ENCODE measurements around the gene KRTAP5-6.

Gene KRTAP5-6

DNA sequence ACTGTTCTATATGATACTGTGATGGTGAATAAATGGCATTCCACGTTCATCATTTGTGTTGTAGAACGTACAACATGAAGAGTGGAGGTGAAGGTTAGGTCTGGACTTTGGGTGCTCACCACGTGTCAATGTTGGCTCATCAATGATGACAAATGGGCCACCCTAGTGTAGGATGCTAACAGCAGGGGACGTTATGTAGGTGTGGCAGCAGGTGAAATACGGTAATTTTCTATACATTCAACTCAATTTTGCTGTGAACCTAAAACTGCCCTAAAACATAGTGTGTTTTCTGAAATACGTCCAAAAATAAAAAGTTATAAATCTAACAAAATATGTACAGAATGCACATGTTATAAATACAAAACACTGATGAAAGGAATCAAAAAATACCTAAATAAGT is 6.2 kb downstream of the KRTAP5-6 start:
- no peak for DNase-seq

DNA sequence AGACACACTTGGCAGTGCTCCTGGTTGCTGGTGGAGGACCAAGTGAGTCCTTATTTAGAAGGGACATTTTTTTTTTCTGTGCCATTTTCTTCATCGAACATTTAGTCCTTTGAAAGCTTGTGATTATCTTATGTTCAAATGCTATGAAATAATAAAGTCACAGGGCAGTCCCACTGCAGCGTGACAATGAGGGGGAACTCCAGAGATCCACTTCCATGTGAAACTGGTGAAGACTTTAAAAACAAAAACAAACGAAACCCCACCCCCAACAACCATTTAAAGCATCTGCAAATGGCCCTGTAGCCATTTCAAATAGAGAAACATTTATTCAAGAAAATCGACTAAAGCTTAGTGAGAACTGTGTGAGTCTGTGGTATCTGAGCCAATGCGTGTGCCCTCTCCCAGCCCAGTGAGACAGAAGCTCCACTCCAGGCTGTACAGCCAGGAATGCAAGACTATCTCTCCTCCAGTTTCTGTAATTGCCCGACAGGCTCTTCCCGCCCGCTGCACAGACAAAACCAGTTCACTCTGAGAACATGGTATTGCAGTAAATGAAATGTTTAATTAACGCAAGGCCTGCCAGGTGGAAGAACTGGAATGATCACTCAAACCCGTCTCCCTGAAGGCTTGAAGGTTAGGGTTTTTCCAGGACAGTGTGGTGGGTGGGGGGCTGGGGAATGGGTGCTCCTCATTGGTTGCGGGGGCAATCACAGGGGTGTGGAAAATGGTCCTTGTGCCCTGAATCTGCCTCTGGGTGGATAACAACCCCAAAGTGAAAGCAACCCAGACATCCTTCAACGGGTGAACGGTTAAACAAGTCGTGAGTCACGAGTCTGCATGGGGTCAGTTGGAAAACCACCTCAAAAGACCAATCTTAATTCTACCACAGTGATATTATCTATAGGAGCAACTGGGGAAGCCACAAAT is 8.4 kb downstream of the KRTAP5-6 start:
- DNase-seq, result peak; percentile 44

DNA sequence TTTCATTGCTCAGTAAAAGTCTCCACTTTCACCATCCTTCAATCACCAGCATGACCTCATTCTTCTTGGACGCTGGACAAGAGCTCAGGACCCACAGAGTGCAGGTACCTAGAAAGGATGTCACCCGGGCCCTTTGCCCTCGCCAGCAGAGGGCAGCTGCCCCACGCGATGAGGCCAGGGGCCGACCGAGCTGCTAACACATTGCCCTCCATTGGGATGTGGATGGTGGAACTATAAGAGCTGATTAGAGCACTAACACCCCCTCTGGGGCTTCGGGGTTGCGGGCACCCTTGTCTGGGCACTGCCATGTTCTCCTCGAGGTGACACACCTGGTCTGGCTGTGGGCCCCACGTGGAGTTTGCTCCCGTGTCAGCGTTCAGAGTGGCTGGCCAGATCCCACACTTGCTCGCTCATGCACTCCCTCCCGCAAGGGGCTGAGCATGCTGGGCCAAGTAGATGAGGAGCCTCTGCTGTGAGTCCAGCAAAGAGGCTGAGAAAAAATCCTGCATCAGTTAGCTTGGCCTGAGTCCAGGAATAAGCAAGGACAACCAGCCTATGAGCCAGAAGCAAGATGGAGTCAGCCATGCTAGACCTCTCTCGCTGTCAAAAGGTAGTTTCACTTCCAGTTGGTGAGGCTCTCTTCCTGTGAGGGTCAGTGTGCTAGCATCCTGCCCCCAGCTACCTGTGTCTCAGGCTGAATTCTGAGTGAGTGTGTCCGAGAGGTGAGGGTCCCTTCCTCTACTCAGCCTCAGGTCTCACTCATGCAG is 9.8 kb downstream of the KRTAP5-6 start:
- DNase-seq, result peak; percentile 9

DNA sequence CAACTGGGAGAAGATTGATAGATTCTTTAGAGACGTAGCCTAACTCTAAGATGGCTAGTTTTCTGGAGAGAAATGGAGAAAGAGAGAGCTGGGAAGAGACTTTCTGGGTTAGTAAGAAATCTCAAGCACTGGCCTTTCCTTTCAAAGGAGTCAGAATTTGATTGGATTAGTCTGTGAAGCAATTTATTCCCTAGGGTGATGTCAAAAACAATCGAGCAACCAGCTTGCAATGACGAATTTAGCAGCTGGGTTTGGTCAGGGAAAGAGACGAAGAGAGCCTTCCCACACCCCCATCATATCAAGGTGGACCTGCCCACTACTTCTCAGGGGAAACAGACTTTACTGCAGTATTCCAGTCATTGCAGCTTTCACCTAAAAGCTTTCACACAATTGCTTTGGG is 10.8 kb downstream of the KRTAP5-6 start:
- no peak for DNase-seq

DNA sequence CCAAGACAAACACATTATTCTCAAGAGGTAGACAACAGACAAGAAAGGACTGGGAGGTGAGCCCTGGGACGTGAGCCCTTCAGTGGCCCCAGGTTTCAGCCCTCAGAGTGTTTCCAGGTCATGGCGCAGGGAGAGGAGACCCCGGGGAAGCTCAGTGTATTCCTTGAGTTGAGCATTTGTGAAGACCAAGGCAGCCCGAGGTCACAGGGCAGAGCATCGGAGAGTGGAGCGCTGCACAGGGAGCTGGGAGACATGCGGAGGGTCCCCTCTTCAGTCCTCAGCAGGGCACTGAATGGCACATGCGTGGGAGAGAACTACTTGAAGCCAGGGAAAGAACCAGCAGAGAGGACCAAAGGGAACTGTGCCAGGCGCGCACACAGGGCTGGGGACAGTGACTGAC is 11.7 kb downstream of the KRTAP5-6 start:
- DNase-seq, result no peak

DNA sequence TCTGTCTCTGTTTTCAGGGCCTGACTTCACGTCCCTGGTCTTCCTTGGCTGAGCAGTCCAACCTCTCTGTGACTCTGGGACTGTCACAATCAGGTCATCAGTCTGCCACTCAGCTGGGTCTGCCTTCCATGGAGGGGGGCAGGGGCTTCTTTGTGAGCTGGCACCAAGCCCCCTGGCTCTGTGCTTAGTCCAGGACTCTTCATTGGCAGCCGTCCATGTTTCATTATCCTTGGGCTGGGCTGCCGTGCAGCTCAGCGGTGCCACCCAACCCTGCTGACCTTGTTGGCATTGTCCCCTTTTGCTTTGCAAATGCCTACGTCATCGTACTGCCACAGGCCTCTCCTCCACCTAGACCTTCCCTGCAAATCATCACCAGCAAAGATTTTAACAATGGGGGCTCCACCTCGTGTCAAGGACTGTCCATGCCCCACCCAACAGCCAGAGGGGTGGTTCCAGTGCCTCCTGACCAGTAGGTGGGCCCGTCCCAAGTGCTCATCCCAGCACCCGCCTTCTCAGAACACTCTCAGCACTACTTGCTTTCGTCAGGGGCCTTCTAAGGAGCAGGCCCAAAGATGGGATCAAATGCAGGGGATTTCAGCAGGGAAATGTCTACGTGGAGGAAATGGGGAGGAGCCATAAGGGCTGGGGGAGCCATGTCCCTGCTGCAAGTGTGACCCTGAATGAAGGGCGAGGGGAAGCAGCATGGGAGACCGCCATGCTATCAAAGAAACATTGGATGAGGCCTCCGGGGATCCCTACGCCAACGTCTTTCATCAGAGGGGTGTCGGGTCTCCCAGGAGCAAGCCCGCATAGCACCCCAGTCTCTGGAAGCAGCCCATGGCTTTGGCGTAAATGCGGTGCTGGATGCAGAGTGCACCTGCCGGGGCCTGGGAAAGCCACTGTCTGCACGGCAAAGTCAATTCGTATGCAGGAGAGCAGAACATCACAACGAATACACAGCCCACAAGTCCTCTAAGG is 18.2 kb downstream of the KRTAP5-6 start:
- no peak for DNase-seq

DNA sequence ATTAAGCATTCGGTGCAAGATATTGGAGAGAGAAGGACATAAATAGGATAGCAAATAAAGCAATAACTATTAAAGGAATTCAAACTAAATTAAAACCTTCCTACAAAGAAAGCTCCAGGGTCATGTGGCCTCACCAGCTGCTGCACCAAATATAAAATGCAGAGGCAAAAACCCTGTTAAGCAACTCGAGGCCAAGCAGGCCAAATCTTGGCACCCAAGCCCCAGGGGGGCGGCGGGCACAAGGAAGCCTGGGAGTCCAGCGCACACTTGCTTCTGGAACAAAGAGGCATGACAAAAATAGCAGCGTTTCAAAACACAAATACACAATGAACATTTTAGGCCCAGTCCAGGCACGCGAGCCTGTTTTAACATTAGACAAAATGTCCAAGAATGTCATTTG is 20.8 kb downstream of the KRTAP5-6 start:
- no peak for DNase-seq

DNA sequence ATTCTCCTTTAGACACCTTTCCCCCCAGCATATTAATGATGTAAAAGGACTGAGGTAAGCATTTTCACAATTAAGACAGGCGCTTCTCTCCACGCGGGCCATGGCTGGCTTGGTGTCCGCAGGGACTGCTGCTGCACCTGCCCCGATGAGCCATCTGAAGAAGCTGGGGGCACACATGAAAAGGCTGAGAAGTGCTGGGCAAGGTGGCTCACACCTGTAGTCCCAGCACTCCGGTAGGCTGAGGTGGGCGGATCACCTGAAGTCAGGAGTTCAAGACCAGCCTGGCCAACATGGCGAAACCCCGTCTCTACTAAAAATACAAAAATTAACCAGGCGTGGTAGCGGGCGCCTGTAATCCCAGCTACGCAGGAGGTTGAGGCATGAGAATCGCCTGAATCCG is 21.3 kb downstream of the KRTAP5-6 start:
- DNase-seq, result no peak

DNA sequence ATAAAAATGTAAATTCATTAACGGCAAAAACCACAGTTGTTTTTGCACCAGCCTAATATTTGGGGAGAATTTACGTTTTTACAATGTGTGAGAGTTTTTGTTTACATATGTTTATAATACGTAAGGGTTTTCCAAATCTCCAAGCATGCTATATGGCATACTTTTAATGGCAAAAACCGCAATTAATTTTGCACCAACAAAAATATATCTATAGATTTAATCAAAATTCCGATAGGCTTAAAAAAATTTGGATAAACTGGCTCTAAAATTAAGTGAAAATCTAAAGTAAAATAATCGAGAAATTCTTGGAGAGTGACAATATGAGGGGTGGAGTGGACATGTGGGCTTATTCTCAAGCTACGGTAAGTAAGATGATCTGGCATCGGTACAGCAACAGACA is 22.8 kb downstream of the KRTAP5-6 start:
- no peak for DNase-seq

DNA sequence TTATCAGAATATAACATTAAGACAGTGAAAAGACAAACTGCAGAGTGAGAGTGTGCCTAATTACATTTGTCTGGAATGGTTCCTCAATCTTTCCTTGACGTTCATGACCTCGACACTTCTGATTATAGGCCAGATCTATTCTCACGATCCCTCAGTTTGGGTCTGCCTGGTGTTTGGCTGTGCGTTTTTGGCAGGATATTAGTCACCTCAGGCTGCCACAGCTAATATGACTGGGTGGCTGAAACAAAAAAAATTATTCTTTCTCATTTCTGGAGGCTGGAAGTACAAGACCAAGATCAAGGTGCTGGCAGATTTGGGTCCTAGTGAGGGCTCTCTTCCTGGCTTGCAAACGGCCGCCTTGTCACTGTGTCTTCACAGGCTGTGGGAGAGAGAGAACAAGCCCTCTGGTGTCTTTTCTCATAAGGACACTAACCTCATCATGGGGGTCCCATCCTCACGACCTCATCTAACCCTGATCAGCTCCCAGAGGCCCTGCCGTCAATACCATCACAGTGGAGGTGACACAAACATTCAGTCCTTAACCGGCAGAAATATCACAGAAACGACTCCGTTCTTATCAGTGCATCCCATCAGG is 30.2 kb downstream of the KRTAP5-6 start:
- DNase-seq, result peak; percentile 30

DNA sequence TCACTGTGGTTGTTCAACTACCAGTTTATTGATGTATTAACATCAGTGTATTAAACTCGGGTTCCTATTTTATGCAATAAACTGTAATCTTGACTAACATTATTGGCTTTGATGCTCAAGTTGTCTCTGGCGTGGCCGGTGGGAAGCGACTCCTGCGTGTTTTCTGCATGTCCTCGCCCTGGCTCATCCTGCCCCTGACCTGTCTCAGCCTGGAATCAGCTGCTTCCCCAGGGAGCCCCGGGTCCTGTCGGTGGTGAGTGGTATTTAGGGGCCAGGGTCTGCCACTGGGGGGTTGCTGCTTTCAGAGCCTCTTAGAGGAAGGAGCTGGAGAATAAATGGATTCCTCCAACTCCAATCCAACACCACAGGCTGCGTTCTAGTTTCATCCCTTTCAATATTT is 30.9 kb downstream of the KRTAP5-6 start:
- no peak for DNase-seq

DNA sequence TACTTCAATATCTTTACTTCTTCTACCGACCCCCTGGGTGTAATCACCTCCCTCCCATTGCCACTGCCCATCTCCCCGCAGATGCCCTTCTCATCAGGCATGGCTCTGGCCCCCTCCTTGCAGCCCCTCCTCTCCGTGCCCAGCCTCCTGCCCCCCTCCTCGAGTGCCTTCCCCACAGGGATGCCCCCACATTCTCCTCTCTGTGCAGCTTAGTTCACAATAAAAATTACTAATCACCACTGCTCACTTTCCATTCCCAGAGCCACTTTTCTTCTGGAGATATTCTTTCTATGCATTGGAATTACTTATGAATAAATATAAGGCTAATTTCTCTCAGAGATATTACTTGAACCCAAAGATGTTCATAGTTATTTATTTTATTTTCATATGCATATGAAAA is 31.3 kb downstream of the KRTAP5-6 start:
- no peak for DNase-seq

DNA sequence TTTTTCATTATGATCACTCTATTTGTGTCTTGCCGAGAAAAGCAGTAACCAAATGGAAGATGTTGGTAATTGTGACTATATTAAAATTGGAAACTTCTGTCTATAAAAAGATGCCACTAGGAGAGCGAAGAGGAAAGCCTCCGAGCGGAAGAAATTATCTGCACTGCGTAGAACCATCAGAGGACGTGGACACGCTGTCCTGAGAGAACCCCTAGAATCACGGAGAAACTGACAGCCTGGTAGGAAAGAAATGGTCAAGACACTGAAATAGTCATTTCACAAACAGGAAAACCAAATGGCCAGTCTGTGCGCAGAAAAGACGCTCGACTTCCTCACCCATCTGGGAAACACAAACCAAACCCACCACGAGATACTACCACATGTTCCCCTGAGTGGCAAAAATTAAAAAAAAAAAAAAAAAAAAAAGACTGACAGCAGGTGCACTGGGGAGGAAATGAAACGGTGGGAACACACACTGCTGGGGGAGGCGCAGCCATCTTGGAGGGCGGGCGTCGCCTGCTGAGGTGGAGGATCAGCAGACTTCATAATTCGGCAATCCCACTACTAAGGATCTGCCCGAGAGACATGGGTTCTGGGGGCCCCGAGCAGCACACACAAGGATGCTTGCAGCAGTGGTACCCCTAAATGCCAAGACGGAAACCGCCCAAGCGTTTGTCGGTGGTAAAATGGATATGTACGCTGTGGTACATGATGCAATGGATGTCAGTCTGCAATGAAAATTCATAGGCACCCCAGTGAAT is 32.1 kb downstream of the KRTAP5-6 start:
- peak; percentile 71 for DNase-seq

DNA sequence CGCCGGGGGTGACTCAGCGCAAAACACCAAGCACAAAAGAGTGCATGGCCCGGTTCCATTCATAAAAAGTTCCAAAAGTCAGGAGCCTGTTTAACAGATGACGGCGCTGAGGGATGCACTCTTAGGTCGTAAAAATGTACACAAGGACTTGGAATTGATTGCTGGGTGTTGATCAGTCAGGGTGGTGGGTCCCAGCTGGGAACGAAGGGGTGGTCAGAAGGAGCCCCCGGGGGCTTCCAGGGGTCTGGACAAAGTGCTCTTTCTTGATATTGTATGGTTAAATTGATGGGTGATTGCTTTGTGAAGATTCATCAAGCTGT is 32.7 kb downstream of the KRTAP5-6 start:
- DNase-seq, result no peak

DNA sequence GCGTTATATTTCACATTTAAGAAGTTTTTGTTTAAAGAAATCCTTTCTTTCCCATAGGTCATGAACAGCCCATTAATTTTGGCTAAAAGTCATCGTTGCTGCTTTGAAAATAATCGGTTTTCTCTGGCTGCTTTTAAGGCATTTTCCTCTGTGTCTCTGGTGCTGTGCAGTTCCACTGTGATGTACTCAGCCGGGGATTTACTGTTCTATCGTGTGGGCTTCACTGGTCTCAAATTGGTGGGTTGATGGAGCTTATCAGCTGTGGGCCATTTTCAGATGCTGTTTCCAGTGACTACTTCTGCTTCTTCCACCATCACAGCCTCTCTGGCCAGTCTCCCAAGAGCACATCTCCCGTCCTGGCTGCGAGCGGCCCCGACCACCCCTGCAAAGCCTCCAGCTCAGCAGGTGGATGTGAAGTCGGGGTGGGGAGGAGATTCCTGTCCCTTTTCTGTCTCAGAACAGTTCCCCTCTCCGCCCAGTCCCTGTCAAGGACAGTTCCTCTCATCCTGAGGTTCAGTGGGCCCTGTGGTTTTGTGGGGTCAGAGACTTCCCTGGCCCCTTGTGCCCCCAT is 33.1 kb downstream of the KRTAP5-6 start:
- DNase-seq, result peak; percentile 33

DNA sequence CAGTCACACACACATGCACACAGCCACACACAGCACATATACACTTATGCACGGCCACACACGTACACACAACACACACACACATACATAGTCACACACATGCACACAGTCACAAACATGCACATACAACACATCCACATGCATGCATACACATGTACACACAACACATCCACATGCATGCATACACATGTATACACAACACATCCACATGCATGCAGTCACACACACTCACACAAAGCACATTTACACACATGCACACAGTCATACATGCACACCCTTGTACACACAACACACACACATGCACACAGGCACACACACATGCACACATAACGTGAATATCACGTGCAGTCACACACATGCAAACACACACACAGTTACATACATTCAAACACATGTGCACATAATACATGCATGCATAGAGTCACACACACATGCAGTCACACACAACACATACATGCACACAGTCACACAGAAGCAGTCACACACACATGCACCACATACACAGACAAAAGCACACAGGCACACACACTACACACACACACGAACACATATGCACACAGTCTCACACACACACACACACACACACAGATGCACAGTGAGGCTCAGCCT is 34.6 kb downstream of the KRTAP5-6 start:
- DNase-seq, result no peak

DNA sequence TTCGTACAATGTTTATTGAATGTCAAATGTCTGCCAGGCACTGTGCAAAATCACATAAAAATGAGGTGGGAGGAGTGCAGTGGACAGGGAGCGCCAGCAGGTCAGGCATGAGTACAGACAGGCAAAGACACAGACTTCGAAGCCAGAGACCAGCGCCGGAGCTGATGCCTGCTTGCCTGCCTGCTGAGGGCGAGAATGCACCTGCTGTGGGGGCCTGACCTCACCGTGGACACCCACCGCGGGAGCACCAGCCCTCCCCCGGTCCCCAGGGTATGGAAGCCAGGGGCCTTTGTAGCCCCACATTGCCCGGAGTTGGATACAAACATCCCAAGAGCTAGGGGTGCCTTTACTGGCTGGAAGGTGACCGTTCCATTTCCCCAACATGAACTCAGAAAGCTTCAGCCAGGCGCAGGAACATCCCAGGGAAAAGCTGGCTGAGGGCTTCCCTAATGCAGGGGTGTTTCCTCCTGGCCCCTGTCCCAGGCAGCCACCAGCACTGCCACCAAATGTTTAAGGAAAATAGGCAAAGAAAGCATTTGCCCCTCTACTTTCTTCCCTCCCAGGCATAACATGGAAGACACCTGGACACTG is 35.5 kb downstream of the KRTAP5-6 start:
- no peak for DNase-seq

DNA sequence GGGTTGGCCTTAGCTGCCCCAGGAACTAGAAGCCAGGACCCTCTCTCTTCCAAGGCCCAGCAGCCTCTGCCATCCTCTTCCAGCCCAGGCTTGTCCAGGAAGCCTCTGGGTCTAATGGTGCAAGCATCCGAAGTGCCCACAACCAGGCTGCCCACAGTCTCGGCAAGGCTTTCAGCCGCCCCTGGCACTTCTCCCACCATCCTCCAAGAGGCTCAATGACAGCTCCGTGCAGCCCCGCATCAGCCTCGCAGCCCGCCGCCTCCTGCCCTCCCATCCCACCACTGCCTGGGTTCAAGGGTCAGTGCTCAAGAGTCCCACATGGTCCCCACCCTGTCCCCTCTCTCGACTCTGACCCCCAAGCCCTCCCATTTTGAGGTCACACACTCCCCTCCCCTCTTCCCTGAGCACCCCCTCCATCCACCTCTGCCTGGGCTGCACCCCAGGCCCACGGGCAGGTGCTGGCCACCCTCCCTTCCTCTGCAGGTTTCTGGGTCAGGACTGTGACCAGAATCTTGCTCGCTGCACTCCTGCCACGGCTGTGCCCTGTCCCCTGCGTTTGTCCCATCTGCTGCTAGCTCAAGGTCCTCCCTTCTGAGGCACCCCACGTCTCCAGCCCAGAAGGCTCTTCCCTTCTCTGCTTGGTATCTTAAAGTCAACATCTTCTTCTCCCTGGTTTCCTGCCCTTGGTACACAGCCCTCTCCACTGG is 36.2 kb downstream of the KRTAP5-6 start:
- DNase-seq, result no peak

DNA sequence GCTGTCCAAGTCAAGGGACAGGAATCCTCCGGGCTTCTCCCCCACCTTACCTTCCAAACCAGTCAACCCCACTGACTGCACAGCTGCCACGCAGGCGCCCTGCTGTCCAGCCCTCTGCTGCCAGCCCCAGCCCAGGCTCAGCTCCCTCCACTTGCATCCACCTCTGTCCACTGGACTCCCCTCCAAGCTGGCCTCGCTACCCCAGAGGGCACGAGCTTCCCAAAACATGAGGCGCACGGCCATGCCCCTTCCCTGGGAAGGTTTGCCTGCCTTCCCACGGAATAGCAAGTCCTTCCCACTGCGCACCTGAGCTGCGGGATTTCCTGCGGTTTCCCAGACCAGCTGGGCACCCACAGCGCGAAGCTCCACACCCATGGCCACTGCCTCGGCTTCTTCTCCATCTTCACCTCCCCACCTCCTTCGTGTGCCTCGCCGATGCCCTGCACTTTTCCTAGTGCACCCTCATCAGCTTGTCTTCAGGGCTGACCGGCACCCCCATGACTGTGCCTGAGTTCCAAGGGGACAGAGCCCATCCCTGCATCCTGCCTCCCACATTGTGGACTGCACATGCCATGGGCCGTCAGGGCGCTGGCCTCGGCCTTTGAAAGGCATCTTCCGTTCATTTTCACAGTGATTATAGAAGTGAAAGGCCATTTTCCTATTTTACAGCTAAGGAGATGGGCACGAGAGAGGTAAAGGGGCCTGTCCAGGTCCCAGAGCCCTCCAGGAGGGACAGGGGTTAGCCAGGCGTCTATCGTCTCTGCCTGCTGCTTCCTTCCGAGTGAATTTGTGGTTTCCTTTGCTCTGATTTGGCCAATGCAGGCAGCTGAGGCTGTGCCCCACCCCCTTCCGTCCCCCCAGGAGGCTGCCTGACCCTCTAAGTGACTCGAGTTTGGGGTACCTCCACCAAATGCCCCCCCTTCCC is 37.0 kb downstream of the KRTAP5-6 start:
- no peak for DNase-seq
